HG03108 (cell line): Measurements from ENCODE around the gene DRICH1.
"Not testable (repeated sequence)": the region's sequence is repeated elsewhere in the genome, so short reads cannot be mapped to it uniquely, and the experiment has no call there.

Experiments
- ATAC-seq: cut with Tn5 transposase; IDR thresholded peaks from one replicate; pipeline ENCODE4 v1.9.1; 2021; ENCODE audit warnings: moderate library complexity; ENCODE audit not compliant: unreplicated experiment

DRICH1 gene

DNA sequence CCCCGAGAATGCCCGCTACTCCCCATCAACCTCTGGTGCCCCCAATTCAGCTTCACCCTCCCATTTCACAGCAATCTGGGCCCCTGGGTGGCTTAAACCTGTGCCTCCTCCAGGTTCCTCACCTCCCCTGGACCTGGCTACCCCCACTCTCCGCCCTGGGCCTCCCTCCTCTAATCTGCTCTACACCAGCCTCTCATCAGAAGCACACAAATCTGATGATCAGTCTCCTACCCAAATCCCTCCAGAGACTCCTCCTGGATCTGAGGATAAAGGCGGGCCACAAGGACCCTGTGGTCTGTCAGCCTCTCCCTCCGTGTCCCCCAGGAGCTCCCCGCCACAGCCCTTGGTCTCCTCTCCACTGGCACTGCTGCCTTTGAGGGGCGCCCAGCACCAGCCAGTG lies 28.9 kb downstream of the DRICH1 start:
- no peak for ATAC-seq

DNA sequence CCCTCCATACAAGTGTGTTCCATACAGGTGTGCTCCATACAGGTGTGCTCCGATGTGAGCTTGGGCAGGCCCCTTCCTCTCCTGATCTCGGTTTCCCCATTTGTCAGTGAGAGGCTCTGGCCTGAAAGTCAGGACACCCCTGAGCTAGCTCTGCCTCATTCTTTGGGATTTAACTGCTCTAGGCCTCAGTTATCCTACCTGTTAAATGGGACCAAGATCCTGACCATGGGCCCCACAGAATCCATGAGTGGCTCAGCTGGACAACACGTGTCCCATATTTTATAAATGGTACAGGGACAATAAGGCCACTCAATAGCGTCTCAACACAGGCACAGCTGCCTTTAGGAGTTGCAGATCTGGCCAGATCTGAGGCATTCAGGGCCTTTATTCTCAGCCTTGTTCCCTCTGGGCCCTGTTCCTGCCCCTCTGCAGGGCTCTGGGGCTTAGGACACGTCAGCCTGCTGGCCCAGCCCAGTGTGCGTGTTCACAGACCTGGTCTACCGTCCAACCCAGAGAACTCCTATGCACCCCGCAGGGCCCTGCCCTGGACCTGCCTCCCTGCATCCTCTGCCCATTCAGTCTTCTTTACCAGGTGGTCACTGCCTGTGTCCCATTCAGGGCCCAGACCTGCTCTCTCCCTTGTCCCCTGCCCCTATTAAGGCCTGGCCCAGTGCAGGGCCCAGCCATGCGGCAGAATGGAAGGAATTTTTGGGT lies 33.2 kb downstream of the DRICH1 start:
- ATAC-seq, result no peak

DNA sequence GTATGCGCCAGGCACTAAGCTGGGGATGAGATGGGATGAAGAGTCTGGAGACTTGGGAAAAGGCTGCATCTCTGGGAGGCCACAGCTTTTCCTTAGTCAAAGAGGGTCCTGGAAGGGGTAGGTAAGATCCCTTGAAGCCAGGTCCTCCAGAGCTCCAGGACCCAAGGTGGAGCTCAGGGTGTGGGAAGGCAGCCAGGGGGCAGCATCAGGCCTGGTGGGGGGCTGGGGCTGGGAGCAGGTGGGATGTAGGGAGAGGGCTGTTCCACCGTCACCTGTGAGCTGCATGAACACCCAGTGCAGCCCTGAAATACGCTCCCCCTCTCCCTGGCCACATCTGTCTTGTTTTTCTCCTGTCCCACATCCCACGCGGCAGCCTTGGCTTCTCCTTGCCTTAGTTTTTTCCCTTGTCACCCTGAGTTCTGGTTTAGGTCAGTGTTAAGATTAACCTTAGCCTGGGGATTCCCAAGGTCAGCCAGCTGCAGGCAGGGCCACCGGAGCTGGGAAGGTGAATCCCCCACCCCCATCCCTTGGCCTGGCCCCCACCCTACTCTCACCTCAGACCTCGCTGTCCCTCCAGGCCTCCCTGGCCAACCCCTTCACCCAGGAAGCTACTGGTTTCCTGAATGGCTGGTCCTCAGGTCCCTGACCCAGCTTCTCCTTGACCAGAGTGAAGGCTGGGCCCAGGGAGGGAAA lies 34.4 kb downstream of the DRICH1 start:
- ATAC-seq, result not testable (repeated sequence)

DNA sequence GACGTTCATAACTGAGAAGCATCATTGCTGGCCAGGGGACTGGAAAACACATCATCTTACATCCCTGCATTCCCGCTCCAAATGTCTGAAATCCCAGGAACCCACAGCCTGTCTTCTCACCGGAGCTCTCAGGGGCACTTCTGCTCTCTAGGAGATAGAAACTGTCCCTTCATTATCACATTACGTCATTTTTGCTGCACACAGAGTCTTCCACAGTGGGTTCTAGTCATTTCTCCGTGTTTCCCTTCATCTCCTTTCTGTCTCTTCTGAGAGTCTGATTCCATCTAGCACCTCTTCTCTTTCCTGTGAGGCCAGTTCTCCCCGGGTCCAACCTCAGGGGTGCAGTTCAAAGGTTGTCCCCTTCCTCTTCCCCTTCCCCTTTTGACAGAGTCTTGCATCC lies 36.2 kb downstream of the DRICH1 start:
- not testable (repeated sequence) for ATAC-seq

DNA sequence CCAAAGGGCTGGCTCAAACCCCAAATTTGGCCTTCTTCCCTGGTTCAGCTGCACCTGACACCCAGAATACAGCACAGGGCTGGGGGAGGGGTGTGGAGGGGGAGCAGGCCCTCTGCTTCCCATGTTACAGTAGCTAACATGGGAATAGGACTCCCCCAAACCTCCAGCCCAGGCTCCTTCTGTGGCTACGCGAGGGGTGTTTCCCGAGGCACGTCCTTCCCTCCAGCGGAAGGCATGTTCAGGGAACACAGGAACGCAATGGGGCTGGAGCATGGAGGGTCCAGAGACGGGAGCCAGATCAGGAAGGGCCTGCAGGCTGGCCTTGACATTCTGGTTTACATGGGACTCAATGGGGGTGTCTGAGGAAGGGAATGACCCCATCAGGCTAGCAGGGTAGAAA lies 40.3 kb downstream of the DRICH1 start:
- no peak for ATAC-seq

DNA sequence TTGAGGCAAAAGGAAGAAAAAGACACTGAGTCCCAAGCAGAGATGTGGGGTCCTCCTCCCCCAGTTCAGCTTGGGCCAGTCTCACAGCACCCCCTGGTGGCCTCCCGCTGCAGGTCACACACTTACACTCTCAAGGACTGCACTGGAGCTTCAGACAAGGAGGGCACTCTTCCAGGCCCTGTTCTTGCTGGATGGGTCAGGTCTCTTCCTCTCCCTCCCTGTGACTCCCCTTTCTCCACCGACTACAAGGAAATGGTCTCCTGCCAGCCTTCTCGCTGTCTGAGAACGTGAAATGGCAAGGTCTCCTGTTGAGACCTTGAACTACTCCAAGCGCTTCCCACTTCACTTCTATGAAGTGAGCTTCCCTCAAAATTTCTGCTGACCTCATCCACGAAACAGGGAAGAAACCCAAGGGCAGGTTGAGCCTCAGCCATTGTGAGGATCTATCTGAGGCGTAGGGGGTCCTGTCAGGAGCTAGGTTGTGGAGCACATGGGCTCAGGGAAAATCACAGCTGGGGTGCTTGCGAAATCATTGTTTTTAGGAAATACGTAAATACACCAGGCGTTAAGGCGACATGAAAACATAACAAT lies 40.8 kb downstream of the DRICH1 start:
- no peak for ATAC-seq

DNA sequence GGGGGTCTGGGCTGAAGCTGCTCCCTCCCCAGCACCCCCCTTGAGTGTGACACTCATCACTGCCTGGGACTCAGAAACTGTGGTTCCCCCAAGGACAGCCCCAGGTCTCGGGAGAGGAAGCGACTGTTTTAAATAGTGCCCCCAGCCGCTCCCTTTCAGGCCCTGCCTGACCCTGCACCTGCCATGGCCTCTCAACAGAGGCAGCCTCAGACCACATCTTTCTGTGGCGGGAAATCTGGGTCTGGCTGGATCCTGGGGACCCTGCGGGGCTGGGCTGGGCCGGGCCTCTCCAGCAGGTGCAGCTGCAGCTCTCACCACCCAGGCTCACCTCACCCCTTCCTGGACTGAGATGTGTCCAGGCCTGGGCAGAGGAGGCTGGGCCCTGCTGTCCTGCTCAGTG lies 48.3 kb downstream of the DRICH1 start:
- no peak for ATAC-seq

DNA sequence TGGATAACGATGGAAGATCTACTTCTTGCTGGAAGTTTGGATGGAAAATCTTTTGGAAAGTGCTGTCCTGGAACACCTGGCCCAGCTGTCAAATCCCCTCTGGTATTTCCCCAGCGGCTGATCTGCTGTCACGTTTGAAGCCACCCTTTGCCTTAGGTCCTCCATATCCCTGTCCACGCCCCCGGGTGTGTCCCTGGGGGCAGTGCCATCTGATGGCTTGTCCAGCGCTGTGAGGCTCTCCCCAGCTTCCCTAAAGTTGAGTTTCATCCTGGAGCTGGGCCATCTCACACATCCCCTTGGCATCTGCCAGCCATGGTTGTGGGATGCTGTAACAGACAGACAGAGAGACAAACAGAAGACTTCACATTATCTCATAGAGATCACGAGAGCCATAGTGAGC lies 49.0 kb downstream of the DRICH1 start:
- no peak for ATAC-seq

DNA sequence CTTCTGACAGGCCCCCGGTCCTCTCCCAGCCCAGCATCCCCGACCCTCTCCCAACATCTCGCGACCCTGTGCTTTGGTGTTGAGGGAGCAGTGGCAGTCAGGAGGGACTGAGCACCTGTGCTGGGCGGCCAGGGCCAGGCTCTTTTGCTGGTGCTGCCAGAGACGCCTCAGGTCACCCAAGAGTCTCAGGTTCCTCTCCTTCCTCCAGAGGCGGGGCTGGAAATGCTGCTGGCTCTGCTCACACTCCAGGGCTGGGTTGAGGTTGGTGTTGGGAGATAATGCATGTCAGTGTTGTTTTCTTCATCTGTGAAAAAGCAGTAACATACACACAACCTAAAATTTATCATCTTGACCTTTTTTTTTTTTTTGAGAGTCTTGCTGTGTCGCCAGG lies 50.9 kb downstream of the DRICH1 start:
- ATAC-seq, result no peak

DNA sequence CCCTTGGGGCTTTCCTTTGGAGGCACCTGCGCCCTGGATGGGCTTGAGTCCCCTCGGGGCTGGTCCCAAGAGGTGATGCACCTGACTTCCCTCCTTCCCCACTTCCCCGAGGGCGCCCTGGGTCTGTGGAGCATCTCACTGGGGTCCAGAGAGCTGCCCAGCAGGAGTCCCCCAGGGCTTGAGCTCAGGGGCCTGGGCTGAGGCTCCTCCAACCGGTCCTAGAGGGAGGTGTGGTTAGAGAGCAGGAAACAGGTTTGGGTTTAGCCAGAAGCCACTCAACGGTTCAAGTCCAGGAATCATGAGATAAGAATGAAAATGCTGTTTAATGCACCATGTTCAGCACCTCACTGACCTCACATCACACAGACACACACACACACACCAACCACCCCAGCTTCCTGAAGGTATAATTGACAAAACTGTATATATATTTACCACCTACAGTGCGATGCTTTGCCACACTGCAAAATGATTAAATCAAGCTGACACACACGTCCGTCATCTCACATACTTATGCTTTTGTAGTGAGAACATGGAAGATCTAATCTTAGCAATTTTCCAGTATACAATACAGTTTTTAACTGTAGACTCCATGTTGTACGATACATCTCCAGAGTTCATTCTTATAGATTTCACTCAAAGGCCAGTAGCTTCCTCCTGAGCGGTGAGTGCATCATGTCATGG lies 51.4 kb downstream of the DRICH1 start:
- ATAC-seq, result no peak

DNA sequence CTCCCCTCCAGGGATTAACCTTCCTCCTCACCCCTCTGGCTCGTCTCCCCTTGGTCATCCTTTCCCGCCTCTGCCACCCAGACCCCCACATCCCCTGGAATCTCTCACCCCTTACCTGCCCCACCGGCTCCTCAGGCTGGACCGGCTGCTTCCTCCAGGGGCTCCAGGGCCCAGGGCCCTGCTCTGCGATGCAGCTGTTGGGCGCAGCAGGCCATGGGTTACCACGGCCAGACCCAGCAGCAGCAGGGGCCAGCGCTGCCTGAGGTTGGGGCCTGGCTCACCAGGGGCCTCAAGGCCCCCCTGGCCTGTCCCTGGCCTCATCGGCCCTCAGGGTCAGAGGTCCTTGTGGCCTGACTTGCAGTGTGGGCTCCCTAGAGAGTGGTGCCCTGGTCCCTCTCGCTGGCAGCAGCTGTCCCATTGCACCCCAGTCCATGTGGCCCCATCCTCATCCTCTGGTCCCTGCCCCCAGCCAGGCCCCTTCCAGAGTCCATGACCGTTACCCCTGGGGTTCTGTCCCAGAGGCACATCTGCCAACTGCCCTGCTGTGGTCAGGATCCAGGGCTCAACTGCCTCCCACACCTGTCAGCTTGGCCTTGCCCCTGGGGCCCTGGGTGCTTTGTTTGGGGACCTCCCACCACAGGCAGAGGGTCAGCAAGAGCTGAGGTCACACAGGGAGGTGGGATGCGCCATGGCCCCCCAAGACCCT lies 52.1 kb downstream of the DRICH1 start, which contains the start of gene IGLL1:
IGLL1 (minus strand) TSS at position 421 of the 706 bp plus-strand sequence; CDS start at position 321, 100 bp downstream.
- ATAC-seq, result no peak

DNA sequence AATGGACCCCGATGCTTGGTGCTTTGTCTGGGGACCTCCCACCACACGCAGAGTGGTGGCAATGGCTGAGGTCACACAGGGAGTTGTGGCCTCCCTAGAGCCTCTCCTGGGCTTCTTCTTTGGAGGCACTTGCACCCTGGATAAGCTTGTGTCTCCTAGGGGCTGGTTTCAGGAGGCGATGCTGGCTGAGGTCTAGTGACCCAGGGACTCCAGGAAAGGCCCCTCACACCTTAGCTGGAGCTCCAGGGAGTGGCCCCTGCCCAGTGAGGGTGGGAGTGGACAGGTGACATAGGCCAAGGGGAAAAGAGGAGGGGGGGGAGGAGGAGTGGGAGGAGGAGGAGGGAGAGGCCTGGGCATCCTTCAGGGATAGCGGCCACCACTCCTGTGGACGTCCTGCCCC lies 52.8 kb downstream of the DRICH1 start:
- ATAC-seq, result no peak

DNA sequence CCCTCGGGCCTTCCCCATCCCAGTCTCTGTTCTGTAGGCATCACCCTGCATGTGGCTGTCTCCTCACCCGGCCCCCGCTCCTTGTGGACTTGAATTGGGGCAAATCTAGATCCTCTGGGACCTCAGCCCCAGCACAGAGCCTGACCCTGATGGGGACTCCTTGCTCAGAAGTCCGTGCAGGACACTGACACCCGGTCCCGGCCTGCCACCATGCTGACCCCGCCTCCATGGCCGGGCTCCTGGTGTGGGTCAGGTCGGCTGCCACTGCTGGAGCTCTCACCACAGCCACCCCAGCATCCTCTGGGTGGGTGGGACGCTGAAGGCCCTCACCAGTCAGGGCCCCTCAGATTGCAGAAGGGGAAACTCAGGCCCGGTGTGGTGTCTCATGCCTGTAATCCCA lies 53.8 kb downstream of the DRICH1 start:
- no peak for ATAC-seq

DNA sequence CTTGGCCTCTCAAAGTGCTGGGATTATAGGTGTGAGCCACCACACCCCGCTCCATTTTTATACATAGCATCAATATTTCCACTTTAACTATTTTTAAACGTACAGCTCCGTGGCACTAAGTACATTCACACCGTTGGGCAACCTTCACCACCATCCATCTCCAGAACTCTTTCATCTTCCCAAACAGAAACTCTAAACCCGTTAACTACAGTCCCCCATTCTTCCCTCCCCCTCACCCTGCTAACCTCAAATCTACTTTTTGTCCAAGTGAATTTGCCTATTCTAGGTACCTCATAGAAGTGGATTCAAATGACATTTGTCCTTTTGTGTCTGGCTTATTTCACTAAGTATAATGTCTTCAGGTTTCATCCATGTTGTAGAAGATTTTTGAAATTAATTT lies 55.4 kb downstream of the DRICH1 start:
- ATAC-seq, result no peak

DNA sequence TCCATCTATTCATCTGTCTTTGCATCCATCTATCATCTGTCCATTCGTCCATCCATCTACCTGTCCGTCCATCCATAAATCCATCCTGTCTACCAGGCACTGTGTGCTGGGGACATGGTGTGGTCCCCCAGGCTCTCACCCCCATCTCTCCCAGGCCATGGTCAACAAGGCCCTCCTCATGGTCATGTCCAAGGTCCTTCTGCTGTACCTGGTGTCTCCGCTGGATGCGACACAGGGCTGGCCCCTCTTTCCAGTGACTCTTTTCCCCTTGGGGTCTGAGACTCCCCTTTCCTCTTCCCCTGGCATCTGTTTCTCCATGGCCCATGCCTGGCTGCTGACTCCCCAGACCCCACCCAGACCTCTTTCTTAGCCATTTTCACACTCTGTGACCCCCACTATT lies 56.5 kb downstream of the DRICH1 start:
- no peak for ATAC-seq

DNA sequence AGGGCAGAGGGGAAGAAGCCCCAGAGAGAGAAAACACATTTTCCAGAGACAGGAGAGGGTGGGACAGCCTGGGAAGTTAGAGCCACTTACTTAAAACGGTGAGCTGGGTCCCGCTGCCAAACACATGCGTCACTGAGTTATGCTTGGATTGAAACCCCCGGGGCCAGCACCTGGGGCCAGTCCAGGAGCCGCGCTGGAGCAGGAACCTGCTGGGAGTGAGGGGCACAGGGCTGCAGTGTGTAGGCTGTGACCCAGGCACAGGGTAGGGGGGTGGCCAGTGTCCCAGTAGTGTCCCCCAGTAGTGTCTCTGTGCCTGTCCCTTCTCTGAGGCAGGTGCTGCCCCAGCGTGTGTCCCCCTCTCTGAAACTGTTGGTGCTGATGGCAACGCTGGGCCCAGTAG lies 57.2 kb downstream of the DRICH1 start:
- ATAC-seq, result no peak

DNA sequence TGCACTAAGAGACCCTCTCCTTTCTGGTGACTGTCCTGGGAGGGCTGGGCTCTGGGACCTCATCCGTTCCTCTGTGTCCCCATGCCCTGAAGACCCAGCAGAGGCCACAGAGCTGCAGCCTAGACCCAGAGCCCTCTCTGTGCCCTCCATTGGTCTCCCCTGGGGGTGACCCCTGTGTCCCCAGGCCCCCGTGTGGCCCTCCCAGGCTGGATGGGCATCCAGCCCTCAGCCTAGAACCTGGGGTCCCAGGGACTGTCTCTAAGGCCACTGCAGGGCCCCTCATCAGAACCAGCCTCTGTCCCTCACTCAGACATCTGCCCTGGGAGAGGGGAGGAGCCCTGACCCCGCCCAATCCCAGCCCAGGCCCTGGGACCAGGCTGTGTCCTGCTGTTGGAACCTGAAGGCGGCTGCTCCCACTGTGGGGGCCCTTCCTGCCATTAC lies 57.7 kb downstream of the DRICH1 start:
- ATAC-seq, result no peak

DNA sequence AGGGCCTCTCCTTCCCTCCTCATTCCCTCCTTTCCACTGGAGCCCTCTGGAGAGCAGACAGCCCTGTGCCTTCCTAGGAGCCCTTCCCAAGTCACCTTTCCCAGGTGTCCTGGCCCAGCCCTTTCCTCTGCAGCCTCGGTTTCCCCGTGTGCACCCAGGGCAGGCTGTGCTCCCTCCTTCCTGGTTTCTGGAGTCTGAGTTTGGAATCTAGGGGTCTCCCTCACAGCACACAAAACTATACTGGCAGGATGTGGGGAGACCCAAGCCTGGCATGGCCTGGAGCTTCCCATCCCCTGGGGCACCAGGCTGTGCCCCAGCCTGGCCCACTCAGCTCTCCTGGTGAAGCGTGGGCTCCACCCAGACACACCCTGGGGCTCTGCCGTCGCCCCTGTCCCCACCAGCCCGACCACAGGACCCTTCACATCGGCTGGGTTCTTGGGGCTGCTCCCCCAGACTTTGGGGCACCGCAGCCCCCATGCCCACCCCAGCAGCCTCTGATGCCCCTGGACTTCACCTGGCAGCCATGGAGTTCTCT lies 58.4 kb downstream of the DRICH1 start:
- not testable (repeated sequence) for ATAC-seq

DNA sequence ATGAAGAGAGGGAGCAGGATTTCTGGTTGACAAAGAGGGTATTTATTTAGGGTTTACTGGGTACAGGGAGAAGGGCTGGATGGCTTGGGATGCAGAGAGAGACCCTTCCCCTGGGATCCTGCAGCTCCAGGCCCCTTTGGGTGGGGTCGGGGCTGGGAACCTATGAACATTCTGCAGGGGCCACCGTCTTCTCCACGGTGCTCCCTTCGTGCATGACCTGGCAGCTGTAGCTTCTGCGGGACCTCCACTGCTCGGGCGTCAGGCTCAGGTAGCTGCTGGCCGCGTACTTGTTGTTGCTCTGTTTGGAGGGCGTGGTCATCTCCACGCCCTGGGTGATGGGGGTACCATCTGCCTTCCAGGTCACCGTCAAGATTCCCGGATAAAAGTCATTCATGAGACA lies 59.0 kb downstream of the DRICH1 start:
- not testable (repeated sequence) for ATAC-seq

DNA sequence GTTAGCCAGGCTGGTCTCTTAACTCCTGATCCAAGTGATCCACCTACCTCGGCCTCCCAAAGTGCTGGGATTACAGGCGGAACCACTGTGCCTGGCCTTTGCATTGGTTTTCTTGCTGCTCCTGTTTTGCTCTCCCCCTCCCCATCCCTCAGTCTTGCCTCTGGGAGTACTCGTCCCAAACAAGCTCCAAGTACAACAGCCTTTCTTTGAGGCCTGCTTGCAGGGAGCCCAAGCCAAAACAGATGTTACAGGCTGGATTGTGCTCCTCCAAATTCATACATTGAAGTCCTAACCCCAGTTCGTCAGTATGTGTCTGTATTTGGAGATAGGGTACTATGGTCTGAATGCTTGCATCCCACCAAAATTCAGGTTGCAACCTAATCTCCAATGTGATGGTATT lies 60.6 kb downstream of the DRICH1 start:
- ATAC-seq, result no peak

DNA sequence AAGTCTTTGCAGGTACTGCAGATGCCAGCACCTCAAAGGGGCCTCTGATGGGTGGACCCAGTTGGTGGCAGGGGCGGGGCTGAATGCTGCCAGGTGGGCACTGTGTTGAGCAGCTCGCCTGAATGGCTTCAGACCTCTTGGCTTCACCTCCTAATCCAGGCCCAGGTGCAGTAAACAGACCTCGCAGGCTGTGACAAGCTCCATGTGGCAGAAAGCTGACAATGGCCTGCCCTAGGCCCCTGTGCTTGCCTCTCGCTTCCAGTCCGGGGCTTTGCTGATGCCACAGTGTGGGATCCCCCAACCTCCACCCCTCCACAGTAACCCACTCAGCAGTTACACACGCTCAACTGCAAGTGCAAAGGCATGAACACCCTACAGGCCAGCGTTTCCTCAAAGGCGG lies 61.4 kb downstream of the DRICH1 start:
- no peak for ATAC-seq
